Germinal center (tissue), 1 donor: ENCODE results near the gene MRPS25.
A peak's percentile ranks its signal among the peaks of the same experiment; 100 is the strongest.

ENCODE experiments used
- DNase-seq: peaks from one replicate; pipeline ENCODE4 v3.0.0; 2012; ENCODE audit warnings: mixed read lengths, low spot score

MRPS25 gene

DNA sequence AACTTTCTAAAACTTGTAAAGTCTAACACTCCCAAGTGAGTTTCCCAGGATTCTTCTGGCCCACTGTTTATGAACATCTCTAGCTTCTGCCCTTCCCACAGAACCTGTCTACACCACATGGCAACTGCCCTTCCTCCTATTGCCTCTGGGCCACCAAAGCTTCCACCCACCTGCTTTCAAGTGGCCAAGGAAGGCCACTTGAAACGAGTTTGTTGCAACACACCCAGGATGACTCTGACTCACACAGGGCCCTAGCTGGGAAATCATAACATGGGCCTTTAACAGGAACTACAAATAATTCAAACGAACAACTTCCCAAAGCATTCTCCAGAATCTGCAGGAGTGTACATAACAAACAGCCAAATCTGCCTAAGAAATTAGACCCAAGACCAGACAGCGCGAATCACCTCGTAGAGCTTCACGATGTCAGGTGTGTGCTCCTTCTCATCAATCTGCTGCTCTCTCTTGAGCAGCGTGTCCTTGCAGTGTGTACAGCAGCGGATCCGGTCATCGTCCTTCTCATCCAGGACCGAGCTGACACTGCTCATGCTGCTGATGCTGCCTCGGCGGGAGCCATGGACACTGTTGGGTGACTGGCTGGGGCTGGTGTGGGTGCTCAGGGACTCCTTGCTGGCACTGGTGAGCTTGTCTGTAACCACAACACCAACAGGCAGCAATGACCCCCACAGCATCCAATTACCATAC lies 17.0 kb upstream of the MRPS25 start:
- no peak for DNase-seq

DNA sequence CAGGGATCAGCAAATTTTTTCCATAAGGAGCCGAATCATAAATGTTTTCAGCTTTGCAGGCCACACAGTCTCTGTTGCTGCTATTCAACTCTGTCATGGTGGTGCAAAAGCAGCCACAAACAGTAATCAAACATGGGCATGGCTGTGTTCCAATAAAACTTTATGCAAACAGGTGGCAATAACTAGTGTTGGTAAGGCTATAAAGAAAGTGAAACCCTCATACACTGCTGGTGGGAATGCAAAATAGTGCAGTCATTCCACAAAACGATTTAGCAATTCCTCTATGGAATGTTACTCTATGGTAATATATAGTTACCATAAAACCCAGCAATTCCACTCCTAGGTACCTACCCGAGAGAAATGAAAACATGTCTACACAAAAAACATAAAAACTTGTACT lies 14.0 kb upstream of the MRPS25 start:
- DNase-seq = no peak

DNA sequence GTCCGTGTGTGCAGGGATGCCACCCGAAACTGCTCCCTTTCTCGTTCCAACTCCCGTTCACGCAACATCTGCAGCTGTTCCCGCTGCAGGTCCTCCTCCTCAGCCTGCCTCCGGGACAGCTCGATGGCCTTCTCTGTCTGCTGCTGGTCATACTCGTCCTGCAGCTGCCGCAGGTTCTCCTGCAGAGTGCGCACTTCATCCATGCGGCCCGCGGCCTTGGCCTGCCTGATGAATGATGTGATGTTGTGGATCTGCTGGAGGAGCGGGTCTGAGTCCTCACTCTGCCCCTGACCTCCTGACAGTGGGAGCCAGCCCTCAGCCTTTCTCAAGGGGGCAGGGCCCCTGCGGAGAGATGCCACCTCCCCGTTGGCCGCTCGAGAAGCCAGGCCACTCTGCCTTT lies 9.4 kb upstream of the MRPS25 start:
- DNase-seq = no peak

DNA sequence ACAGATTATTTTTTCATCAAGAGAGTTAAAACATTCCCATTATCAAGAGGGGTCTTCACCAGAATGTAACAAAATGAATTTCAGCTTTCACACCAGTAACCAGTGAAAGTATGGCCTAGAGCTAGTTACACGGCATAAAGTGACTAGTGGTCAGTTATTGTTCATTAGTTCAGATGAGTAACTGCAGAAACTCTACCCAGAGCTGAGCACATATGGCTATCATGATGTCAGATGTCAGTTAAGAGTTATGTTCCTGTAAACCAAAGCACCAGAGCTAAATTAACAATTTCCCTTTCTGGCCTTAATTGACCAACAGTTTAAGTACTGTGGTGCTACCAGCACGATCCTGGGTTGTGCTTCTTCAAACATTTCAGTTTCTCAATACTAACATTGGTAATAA lies 6.6 kb upstream of the MRPS25 start:
- no peak for DNase-seq

DNA sequence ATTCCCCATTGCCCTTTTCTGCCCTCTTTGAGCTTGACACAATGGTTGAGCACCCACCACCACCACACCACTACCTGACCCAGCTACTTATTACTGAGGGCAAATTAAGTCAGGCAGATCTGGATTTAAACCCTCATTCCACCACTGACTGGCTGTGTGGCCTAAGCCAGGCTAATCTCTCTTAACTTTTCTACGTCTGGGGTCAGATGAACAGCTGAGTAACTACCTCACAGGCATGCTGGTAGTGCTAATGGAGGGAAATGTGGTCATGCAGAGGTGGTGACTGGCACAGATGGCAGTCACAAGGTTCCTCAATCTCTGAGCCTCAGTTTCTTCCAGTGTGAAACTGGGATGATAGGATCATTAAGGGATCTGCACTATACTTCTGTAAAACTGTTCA lies 4.3 kb upstream of the MRPS25 start:
- no peak for DNase-seq

DNA sequence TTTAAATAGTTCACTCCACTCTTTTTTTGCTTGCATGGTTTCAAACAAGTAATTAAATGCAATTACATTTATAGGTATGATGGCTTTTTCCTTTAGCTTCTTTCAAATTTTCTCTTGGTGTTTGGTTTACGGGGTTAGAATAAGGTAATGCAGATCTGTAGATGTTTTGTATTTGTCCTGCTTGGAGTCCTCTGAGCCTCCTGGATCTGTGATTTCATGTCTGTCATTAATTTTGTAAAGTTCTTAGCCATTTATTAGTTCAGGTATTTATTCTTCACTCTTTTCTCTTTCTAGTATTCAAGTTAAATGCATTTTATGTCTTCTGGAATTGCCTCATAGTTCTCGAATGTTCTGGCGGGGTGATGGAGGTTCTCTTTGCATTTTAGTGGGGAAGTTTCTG lies 1.4 kb upstream of the MRPS25 start:
- DNase-seq = no peak

DNA sequence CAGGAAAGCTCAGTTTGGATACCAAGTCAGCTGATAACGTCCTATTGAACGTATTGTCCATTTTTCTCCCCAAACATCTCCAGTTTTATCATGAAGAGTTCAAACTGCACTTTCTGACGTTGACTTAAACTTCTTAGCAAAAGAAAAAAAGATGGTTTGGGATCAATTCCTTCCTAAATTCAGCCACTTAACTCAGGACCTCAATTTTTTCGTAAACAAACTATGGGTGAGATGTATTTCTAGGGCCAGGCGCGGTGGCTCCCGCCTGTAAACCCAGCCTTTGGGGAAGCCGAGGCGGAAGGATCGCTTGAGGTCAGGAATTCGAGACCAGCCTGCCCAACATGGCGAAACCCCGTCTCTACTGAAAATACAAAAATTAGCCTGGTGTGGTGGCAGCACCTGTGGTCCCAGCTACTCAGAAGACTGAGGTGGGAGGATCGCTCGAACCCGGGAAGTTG lies 464 bp upstream of the MRPS25 start:
- no peak for DNase-seq

DNA sequence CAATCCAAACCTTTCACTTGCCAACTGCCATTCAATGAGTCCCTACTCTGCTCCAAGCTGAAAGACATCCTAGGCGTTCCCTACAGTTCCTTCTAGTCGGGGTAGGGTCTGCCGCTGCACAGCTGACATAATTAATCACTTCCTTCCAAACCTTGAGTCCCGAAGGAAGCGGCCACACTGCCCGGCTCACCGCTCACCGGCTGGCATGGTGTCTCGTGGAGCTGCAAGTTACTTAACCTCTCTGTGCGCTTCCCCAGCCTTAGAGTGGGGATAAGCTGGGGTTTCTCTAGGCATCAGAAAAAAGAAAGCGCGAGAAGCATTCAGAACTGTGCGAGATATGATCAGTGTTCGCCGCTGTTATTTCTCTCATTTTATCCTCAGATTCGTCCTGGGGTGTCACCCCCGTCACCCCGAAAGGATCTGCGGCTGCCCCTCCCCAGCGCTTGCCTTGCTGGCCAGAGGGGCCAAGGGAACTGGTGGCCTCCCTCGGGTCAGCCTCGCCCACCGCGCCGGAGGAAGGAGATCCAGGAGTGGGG lies 748 bp downstream of the MRPS25 start:
- peak; percentile 20 for DNase-seq

DNA sequence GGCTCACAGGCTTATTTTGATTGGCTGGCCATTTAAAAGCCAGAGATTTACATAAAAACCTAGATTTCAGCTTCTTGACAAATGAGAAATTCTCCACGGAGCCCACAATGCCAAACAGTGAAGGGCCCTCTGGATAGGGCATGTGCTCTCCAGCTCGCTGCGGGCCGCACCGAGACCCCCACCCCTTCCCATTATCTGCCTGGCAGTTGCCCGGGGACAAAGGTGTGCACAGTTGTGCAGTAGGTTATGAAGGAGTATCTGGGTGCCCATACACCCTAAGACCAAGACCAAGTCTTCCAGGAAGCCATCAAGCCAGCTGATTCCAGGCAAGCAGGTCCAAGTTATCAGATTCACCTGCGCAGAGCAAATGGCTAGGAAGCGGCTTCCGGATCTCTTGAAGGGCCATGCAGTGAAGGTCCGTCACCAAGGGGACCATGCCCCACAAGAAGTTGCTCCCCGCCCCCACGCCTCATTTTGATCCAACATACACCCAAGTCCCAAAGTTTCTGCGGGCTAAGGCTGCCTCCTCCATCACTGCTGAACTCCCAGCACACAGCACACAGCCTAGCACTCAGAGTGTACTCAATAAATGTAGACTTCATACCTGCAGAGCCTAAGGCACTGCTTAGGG lies 1.3 kb downstream of the MRPS25 start:
- DNase-seq = no peak

DNA sequence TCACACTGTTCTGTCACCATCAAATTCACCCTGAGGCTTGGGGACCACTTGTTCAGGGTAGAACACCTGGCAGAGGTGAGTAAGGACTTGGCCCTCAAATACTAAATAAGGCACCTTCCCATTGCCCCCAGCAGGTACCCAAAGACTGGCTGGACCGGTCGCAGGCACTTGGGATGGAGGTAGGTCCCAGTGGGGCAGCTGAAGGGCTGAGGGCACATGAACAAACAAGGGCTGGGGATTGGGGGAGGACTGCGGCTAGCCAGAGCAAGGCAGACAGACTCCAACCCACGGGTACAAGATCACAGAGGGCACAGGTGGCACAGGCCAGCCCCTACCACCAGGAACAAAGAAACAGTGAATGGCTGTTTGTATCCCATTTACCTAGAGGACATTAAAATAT lies 1.9 kb downstream of the MRPS25 start:
- DNase-seq = no peak

DNA sequence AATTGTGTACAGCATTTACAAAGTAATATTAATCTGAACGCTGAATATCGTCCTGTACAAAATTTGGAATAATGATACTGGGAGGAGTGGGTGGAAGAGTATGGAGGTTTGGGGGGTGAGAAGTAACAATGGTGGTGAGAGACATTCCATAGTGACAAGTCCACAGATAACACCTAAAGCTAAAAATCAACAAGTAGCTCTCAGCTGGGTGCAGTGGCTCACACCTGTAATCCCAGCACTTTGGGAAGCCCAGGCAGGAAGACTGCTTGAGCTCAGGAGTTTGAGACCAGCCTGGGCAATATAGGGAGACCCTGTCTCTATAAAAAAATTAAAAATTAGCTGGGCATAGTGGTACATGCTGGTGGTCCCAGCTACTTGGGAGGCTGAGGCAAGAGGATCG lies 5.1 kb downstream of the MRPS25 start:
- DNase-seq = no peak

DNA sequence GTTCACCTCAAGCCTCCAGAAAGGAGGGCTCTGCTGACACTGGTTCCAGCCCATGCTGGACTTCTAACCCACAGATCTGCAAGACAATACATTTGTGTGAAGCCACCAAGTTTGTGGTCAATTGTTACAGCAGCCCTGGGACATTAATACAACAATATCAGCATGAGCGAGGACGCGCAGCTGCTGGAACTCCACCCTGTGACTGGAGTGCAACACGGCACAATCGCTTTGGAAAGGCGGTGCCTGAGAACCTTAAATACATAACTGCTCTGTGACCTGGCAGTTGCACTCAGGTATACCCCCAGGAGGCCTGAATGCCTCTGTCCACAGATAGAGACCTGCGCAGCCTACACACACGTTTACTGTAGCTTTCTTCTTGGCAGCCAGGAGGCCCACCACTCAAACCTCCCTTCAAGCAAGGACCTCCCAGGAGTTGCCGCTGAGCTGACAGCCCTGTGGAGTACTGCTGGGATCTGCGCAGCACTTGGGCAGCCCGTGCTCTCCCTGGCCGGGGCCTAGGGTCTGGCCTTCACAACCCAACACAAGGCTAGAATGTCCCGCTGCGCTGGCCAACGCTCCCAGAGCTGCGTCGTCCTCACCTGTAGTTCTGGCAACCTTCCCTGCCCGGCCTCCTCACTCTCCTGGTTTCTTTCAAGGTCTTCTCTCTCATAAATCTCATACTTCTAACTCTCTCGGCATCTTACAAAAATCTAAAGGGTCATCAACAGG lies 8.3 kb downstream of the MRPS25 start:
- DNase-seq = no peak

DNA sequence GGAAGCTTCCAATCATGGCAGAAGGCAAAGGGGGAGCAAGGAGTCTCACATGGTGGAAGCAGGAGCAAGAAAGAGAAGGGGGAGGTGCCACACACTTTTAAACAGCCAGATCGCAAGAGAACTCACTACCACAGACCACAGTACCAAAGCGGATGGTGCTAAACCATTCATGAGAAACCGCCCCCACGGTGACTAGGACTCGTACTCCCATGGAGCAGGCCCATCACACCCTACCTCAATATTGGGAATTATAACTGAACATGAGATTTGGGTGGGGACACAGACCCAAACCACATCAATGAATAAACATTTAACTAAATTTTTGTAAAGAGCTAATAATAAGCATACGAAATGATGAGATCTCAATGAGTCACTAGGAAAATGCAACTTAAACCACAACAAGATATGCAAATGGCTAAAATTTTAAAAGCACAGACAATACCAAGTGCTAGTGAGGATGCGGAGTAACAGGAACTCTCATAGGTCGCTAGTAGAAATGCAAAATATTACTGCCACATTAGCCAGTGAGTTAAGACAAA lies 10.0 kb downstream of the MRPS25 start:
- DNase-seq = peak; percentile 42

DNA sequence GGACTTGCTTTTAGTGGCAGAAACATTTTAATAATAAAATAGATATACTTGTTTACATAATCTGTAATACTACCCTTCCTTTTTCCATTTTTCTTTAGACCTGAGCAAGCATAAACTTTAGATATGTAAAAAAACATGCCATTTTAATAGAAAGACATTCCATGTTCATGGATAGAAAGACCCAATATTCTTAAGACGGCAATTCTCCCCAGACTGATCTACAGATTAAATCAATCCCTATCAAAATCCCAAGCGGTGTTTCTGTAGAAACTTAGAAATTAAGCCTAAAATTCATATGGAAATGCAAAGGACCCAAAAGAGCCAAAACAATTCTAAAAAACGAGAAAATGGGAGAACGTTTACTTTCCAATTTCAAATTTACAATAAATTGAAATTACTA lies 11.6 kb downstream of the MRPS25 start:
- no peak for DNase-seq

DNA sequence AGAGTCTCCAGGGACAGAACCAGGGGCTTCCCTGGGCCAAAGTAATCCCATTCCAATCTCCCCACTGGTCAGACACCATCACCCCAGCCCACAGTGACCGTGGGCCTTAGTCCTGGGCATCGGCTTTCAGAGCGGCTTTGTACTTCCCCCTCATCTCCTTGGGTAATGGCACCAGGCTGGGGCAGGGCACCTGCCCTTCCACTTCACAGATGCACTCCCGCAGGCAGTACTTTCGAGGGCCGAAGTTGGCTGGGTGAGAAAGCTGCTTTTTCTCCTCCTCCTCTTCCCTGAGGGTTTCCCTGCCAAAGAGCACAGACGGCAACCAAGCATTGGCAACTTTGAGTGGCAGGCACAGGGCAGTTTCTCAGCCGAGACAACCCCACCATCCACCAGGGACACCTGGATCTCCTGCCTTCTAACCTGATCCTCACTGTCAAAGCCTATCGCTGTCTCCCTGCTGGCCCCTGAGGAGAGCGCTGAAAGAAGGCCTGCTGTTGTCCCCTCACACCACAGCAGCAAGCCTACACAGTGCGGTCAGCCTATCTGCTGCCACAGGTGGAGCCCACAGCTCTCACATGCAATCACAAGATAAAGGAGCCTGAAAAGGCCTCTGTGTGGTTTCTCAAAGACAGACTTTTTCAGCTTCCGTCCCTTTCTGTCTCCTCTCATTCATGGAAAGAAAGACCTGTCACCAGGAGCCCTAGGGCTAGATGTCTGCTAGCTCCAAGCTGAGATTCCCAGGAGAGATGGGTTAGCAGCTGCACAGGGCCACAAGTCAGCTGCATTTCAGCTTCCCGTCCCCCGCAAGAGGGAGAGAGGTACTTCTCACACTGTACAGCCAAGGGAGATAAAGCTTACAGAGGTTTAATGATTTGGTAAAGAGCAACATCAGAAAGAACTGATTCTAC lies 12.5 kb downstream of the MRPS25 start:
- no peak for DNase-seq

DNA sequence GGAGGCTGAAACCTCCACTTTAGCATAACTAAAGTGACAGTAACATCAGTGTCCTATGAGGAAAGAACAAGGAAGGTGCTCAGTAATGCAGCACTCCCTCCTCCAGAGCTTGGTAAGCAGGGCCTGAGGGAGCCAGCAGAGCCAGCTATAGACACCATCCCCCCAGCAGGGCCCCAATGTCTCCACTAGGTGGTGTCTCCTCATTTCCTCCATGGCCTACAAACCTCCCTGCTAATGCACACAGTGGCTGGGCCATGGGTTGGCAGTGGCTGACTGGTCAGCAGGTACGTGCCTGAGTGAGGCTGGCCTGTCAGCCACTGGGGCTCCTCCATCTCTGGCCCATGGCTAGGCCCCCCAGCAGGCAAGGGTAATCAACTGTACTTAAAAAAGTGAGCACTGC lies 13.6 kb downstream of the MRPS25 start:
- DNase-seq = peak; percentile 77

DNA sequence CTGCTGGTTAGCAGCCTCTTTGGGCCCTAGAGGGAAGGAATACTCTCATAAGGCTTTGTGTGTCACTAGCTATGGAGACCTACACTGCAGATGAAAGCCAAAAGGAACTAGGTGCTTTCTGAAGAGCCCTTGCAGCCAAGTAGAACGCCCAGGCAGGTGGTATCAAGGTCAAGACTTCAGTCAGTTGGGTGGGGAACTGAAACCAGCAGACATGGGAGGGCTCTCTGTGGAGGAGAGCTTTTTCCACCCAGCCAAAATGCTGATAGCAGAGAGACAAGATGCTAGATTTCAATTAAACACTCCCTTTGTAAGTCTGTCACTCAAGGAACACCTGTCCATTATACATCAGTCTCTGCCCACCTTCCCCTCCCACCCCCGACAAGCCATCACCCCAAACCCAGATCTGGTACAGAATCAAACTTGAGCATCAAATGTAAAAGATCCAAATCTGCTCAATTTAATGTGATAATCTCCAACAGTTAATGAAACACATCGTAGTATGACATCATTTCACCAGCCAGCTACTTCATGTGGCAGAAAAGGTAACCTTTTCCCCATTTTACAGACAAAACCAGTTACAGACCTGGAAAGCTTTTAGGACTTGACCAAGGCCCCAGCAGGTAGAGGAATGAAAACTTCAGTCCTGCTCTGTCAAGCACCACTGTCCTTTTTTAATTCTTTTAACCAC lies 14.6 kb downstream of the MRPS25 start:
- DNase-seq = peak; percentile 81

DNA sequence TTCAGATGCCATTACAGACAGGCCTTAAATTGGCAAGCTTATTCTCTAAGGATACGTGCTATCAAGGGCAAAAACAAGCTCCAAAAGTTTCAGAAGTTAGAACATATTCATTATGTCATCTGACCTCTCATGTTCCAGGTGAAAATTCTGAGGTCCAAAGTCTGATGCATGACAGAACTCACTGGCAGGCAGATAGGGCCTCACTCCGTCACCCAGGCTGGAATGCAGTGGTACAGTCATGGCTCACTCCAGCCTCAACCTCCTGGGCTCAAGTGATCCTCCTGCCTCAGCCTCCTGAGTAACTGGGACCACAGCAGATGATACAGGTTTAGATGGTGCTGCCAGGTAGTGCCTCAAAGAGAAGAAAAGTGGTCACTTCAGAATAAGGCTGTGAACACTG lies 15.5 kb downstream of the MRPS25 start:
- no peak for DNase-seq

DNA sequence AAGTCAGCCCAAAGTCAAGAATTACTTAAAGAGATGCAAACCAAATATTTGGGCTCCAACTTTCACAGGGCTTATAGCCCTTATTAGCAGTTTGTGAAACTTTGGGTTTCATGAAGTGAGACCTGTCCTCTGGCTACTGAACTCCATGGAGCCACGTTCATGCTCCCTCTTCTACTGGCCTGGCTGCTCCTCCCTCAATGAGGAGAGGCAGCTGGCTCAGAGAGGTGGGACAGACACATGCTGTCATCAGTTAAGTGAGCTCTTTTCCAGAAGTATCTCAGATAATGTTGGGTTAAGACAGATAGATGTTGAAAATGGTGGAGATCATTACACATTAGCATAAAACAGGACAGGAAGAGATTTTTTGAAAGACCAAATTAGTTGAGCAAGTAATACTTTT lies 19.4 kb downstream of the MRPS25 start:
- DNase-seq = no peak

DNA sequence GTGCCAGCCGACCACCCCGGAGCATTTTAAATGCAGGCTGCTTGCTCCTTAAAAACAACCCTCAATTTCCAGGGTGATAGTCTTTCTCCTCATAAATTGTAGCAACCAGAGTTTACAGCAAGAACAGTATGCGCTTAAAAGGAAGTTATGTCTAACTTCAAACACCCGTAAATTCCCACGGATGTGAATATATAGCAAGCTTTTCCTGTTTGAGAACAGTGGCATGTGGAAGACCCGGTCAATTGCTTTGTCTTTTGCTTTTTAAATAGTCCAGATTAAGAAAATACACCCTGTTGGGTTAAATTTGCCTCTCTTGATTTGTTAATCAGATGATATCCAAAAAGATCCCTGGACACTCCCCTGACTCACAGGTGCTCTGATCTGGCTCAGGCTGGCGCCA lies 20.8 kb downstream of the MRPS25 start:
- DNase-seq = no peak
